Pancreas (tissue), 10 donors: ENCODE results near the gene TAF1A. TPM values are rescaled to one million over a fixed set of nuclear protein-coding genes. Genes with fewer than 3 reads are reported as not detected.

Experiments
- ATAC-seq, 4 donors: fragments of 200-7000 bp; cut with Tn5 transposase; one replicate each; pipeline versions ENCODE4 v1.8.0 to v1.9.1; 2020; ENCODE audit warnings: mild to moderate bottlenecking in 4 of 4, moderate library complexity in 4 of 4
- DNase-seq, 6 donors: peaks; one replicate each; pipeline ENCODE4 v3.0.0-alpha.2; 2020
- FAIRE-seq: peaks from 2 replicates; lab custom pipeline; 2012; peaks lifted over from hg19 to GRCh38; lab: Jason Lieb, UNC
- H3K27ac ChIP-seq, 4 donors: fragments of 200-600 bp; sonication (generic); 1 replicate in 3 of 4; 2 replicates in 1 of 4; pipeline versions ENCODE4 v1.5.0 to v1.8.0; 2020
- H3K27me3 ChIP-seq, 4 donors: fragments of 200-600 bp; one replicate each; pipeline ENCODE4 v1.8.0; 2021
- H3K36me3 ChIP-seq, 3 donors: fragments of 200-600 bp; sonication (generic) in 1 of 3; one replicate each; pipeline versions ENCODE4 v1.5.0 to v1.8.0; 2020 to 2021
- H3K4me1 ChIP-seq, 3 donors: fragments of 200-600 bp; one replicate each; pipeline ENCODE4 v1.8.0; 2021
- H3K4me3 ChIP-seq, 4 donors: fragments of 200-600 bp; sonication (generic) in 2 of 4; one replicate each; pipeline versions ENCODE4 v1.5.0 to v1.8.0; 2020 to 2021
- H3K9me3 ChIP-seq, 4 donors: fragments of 200-600 bp; one replicate each; pipeline ENCODE4 v1.8.0; 2021
- CTCF ChIP-seq, 4 donors: fragments of 200-600 bp; sonication (generic) in 3 of 4; IDR thresholded peaks; one replicate each; pipeline versions ENCODE4 v1.5.0 to v1.8.0; 2021; ENCODE audit warnings: antibody characterized with exemption in 4 of 4
- WGBS, 2 donors: extraction: QIAGEN DNeasy Blood & Tissue Kit; methylation state at CpG; one replicate each; pipeline ENCODE4 v1.1.7; 2013; 5-methylcytosine and 5-hydroxymethylcytosine counted together
- intact Hi-C, 3 donors: fragments of 100-400 bp; cut with DNase I; formaldehyde crosslinking; loops; one replicate each; pipeline versions ENCODE4 v1.11.1 to v1.14.2; 2022
- polyA plus RNA-seq, 2 donors: library from polyadenylated mRNA; stranded (reverse); fragments of 200-250 nt; gene quantifications; one replicate each; pipeline ENCODE4 v1.2.3, GENCODE V29; 2013
- total RNA-seq, 6 donors: library from RNA; stranded (reverse); fragmentation: NEBNext Ultra II Directional in 4 of 6; extraction: Animal tissue kit (Norgen Biotek cat#: 25700) in 4 of 6; gene quantifications; one replicate each; pipeline versions ENCODE4 v1.2.1 to v1.2.4, GENCODE V29; 2021 to 2023
- donor health status: healthy with polysubstance abuse.
- donor health status: DM: no; HTN: no; CAD: no; lungs with moderate emphysema.
- donor health status: DM: no; HTN: no; CAD: no.
- donor health status: control.
- donor health status: control.
- donor health status: Bipolar disorder and iron deficiency.
- donor health status: DM: yes; HTN: yes; CAD: no.
- donor health status: DM: no; HTN: no; CAD: no.
- donor health status: DM: no; HTN: no; CAD: no.
- donor health status: DM: yes; HTN: yes; CAD: no.

TAF1A gene
- total and polyA plus RNA-seq, 8 donors = 1.4 to 4.1 (median 2.0) TPM

GRCh38 chr1:222546091-222546490 is 43.6 kb downstream of the TAF1A start:
- intact Hi-C loops = no loop called here
- TF ChIP-seq CTCF (IDR thresholded peaks at IDR 0.05) = no peak
- Histone ChIP-seq H3K9me3 (no peaks in the 10 kb centered on the region), H3K4me3 (no peak overlapping the region), H3K27me3 (no peaks in the 10 kb centered on the region), H3K4me1 (no peaks in the 10 kb centered on the region), H3K36me3 (no peaks in the 10 kb centered on the region), H3K27ac (no peak overlapping the region)
- WGBS, 2 donors = 55 to 62% methylated on average over 7 of the region's 7 CpGs
- no peak for DNase-seq
- no peak for ATAC-seq
- FAIRE-seq = no peak

DNA sequence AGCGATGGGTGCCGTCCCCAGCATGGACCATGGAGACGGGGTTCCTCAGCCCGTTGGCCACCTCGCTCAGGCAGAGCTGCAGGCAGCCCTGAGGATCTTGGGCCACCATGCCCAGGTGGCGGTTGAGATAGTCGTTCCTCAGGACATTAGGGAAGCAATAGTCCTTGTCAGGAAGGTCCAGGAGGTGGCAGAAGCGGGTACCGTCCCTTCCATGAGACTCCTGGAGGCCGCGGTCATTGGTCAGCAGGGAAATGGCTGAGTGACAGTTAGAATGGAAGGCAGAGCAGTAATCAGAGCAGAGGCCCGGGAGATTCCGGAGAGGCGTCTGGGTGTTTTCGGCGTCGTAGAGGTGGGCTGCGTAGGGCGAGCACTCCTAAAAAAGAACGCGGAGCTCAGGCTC is 45.9 kb downstream of the TAF1A start:
- DNase-seq = no peak
- no peaks in the 10 kb centered on the region for H3K4me1 ChIP-seq
- no peaks in the 10 kb centered on the region for H3K36me3 ChIP-seq
- no peak for ATAC-seq
- WGBS, 2 donors = 84 to 85% methylated on average over 21 of the region's 21 CpGs
- no peak overlapping the region for H3K4me3 ChIP-seq
- FAIRE-seq = no peak
- H3K9me3 ChIP-seq = no peaks in the 10 kb centered on the region
- no peaks in the 10 kb centered on the region for H3K27me3 ChIP-seq
- intact Hi-C loops = no loop called here
- no peak for TF ChIP-seq CTCF (IDR thresholded peaks at IDR 0.05)
- no peak overlapping the region for H3K27ac ChIP-seq

GRCh38 chr1:222540598-222540995 is 49.1 kb downstream of the TAF1A start:
- no peaks in the 10 kb centered on the region for H3K9me3 ChIP-seq
- H3K27me3 ChIP-seq = no peaks in the 10 kb centered on the region
- H3K4me3 ChIP-seq = no peak overlapping the region
- DNase-seq (no peak), FAIRE-seq (no peak), ATAC-seq (no peak)
- intact Hi-C loops = no loop called here
- TF ChIP-seq CTCF (IDR thresholded peaks at IDR 0.05) = no peak
- no peaks in the 10 kb centered on the region for H3K4me1 ChIP-seq
- 37 to 48% methylated on average over 2 of the region's 2 CpGs for WGBS, 2 donors
- H3K36me3 ChIP-seq = no peaks in the 10 kb centered on the region
- no peak overlapping the region for H3K27ac ChIP-seq

GRCh38 chr1:222539951-222540597 is 49.7 kb downstream of the TAF1A start:
- FAIRE-seq (no peak), ATAC-seq (no peak), DNase-seq (no peak)
- Histone ChIP-seq H3K9me3 (no peaks in the 10 kb centered on the region), H3K27me3 (no peaks in the 10 kb centered on the region), H3K36me3 (no peaks in the 10 kb centered on the region), H3K4me1 (no peaks in the 10 kb centered on the region), H3K4me3 (no peak overlapping the region), H3K27ac (no peak overlapping the region)
- WGBS, 2 donors = 75 to 82% methylated on average over 16 of the region's 16 CpGs
- intact Hi-C loops = no loop called here
- TF ChIP-seq CTCF (IDR thresholded peaks at IDR 0.05) = no peak

GRCh38 chr1:222535455-222535854 is 54.3 kb downstream of the TAF1A start:
- Histone ChIP-seq H3K27ac (no peak overlapping the region), H3K9me3 (no peaks in the 10 kb centered on the region), H3K4me3 (no peak overlapping the region), H3K27me3 (no peaks in the 10 kb centered on the region), H3K36me3 (no peaks in the 10 kb centered on the region), H3K4me1 (no peaks in the 10 kb centered on the region)
- intact Hi-C loops = no loop called here
- no peak for DNase-seq
- ATAC-seq = no peak
- FAIRE-seq = no peak
- WGBS, 2 donors = 74 to 87% methylated on average over 5 of the region's 5 CpGs
- no peak for TF ChIP-seq CTCF (IDR thresholded peaks at IDR 0.05)
